GM12892 (cell line): ENCODE measurements around the gene KCNK16.

Source experiments
- POLR2A ChIP-seq: IDR thresholded peaks from 2 replicates; pipeline ENCODE4 v1.6.1; 2011; ENCODE audit warnings: low read depth, low read length, control low read depth
- POLR2AphosphoS5 ChIP-seq: IDR thresholded peaks from 2 replicates; pipeline ENCODE4 v1.6.1; 2011; ENCODE audit warnings: low read depth, low read length, control low read depth
- TAF1 ChIP-seq: IDR thresholded peaks from 2 replicates; pipeline ENCODE4 v1.6.1; 2011; ENCODE audit warnings: low read depth, mild to moderate bottlenecking, control low read depth, low read length, borderline replicate concordance

GRCh38 chr6:39335780-39336545, 13.5 kb upstream of the KCNK16 start:
- TF ChIP-seq POLR2A (no peak), POLR2AphosphoS5 (no peak), TAF1 (no peak)
